Spleen (tissue), 11 donors: ENCODE measurements around the gene SYPL2. TPM values are rescaled to one million over a fixed set of nuclear protein-coding genes. Genes with fewer than 3 reads are reported as not detected.

Source experiments
- DNase-seq: peaks from one replicate; pipeline ENCODE4 v3.0.0-alpha.2; 2020
- H3K27ac ChIP-seq, 8 donors: fragments of 200-600 bp; sonication (generic) in 7 of 8; 1 replicate in 4 of 8; 2 replicates in 4 of 8; pipeline versions ENCODE4 v1.5.0 to v1.8.0; 2016 to 2021; ENCODE audit warnings: inconsistent platforms in 4 of 8, mild to moderate bottlenecking in 4 of 8, moderate library complexity in 1 of 8
- H3K27me3 ChIP-seq, 7 donors: fragments of 200-600 bp; sonication (generic) in 6 of 7; replicated peaks in 1 of 7; 1 replicate in 4 of 7; 2 replicates in 3 of 7; pipeline versions ENCODE4 v1.5.0 to v1.8.0; 2016 to 2021; ENCODE audit warnings: inconsistent platforms in 3 of 7, mild to moderate bottlenecking in 1 of 7
- H3K36me3 ChIP-seq, 6 donors: fragments of 200-600 bp; sonication (generic) in 5 of 6; 1 replicate in 4 of 6; 2 replicates in 2 of 6; pipeline versions ENCODE4 v1.5.0 to v1.8.0; 2016 to 2021; ENCODE audit warnings: inconsistent platforms in 2 of 6
- H3K4me1 ChIP-seq, 6 donors: fragments of 200-600 bp; sonication (generic) in 5 of 6; 1 replicate in 3 of 6; 2 replicates in 3 of 6; pipeline versions ENCODE4 v1.5.0 to v1.8.0; 2016 to 2021; ENCODE audit warnings: inconsistent platforms in 3 of 6
- H3K4me3 ChIP-seq, 8 donors: fragments of 200-600 bp; sonication (generic) in 7 of 8; 1 replicate in 4 of 8; 2 replicates in 4 of 8; pipeline versions ENCODE4 v1.5.0 to v1.8.0; 2016 to 2021; ENCODE audit warnings: inconsistent platforms in 4 of 8, mild to moderate bottlenecking in 4 of 8, moderate library complexity in 2 of 8
- H3K9me3 ChIP-seq, 8 donors: fragments of 200-600 bp; sonication (generic) in 7 of 8; 1 replicate in 4 of 8; 2 replicates in 4 of 8; pipeline versions ENCODE4 v1.5.0 to v1.8.0; 2016 to 2021; ENCODE audit warnings: inconsistent platforms in 4 of 8
- POLR2A ChIP-seq, 3 donors: fragments of 450-650 bp; IDR thresholded peaks; one replicate each; pipeline ENCODE4 v1.5.1; 2017; ENCODE audit warnings: antibody characterized with exemption in 3 of 3, mild to moderate bottlenecking in 1 of 3
- POLR2AphosphoS5 ChIP-seq, 3 donors: sonication (generic); formaldehyde crosslinking; IDR thresholded peaks; one replicate each; pipeline ENCODE4 v1.5.1; 2017; ENCODE audit warnings: antibody characterized with exemption in 3 of 3
- WGBS, 5 donors: extraction: QIAGEN DNeasy Blood & Tissue Kit in 3 of 5; methylation state at CpG; one replicate each; pipeline versions ENCODE4 v1.1.5 to v1.1.7; 2013 to 2018; 5-methylcytosine and 5-hydroxymethylcytosine counted together
- intact Hi-C: fragments of 100-400 bp; cut with DNase I; formaldehyde crosslinking; loops from one replicate; pipeline ENCODE4 v1.15.0; 2023; ENCODE audit warnings: low total_unique reads
- polyA plus RNA-seq, 3 donors: library from polyadenylated mRNA; stranded (reverse); fragments of 200-250 nt; gene quantifications; one replicate each; pipeline ENCODE4 v1.2.1, GENCODE V29; 2013
- total RNA-seq, 7 donors: library from RNA; depleted of rRNA in 3 of 7; stranded (reverse); fragments of >200 nt in 3 of 7; fragmentation: NEBNext Ultra II Directional in 4 of 7; extraction: Animal tissue kit (Norgen Biotek cat#: 25700) in 4 of 7; gene quantifications; one replicate each; pipeline versions ENCODE4 v1.1.0 to v1.2.1, GENCODE V29; 2016 to 2021
- TF ChIP-seq, protein P1 (sequence below), 11 experiments: fragments of 200-600 bp in 7 of 11; fragments of 450-650 bp in 4 of 11; sonication (generic) in 4 of 11; IDR thresholded peaks in 8 of 11; conservative IDR thresholded peaks in 3 of 11; 1 replicate in 7 of 11; 2 replicates in 4 of 11; pipeline versions ENCODE4 v1.4.0 to v1.8.0; 2016 to 2021; ENCODE audit warnings: antibody characterized with exemption in 11 of 11, inconsistent platforms in 4 of 11, mild to moderate bottlenecking in 1 of 11
- donor health status: healthy with polysubstance abuse.
- donor health status: DM: no; HTN: no; CAD: no; lungs with moderate emphysema.
- donor health status: DM: no; HTN: no; CAD: no.
- donor health status: Bipolar disorder and iron deficiency.
- donor health status: healthy.
- donor health status: DM: no; HTN: no; CAD: no.
- donor health status: DM: yes; HTN: yes; CAD: no.

SYPL2 gene
- total and polyA plus RNA-seq, 10 donors: 0.26 to 2.5 (median 0.97) TPM

- 79 to 94% (median 85%) methylated on average over 5 of the region's 5 CpGs for WGBS, 5 donors
- Histone ChIP-seq H3K9me3 (no peaks in the 10 kb centered on the region), H3K27ac (no peak overlapping the region), H3K4me3 (no peak overlapping the region), H3K36me3 (no peaks in the 10 kb centered on the region), H3K27me3 (peaks cover 0 to 12% (median 0%) of the 10 kb centered on the region in 7 donors), H3K4me1 (no peaks in the 10 kb centered on the region)
- DNase-seq: no peak
- intact Hi-C loops: no loop called here
- TF ChIP-seq, protein P1, sequence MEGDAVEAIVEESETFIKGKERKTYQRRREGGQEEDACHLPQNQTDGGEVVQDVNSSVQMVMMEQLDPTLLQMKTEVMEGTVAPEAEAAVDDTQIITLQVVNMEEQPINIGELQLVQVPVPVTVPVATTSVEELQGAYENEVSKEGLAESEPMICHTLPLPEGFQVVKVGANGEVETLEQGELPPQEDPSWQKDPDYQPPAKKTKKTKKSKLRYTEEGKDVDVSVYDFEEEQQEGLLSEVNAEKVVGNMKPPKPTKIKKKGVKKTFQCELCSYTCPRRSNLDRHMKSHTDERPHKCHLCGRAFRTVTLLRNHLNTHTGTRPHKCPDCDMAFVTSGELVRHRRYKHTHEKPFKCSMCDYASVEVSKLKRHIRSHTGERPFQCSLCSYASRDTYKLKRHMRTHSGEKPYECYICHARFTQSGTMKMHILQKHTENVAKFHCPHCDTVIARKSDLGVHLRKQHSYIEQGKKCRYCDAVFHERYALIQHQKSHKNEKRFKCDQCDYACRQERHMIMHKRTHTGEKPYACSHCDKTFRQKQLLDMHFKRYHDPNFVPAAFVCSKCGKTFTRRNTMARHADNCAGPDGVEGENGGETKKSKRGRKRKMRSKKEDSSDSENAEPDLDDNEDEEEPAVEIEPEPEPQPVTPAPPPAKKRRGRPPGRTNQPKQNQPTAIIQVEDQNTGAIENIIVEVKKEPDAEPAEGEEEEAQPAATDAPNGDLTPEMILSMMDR (IDR thresholded peaks at IDR 0.05 in 8 of 11, conservative IDR thresholded peaks at IDR 0.05 in 3 of 11): no peak
- TF ChIP-seq POLR2AphosphoS5 (IDR thresholded peaks at IDR 0.05) (no peak), POLR2A (IDR thresholded peaks at IDR 0.05) (no peak)
These were observed 51.0 kb downstream of the SYPL2 start for GRCh38 chr1:109517337-109517736.

GRCh38 chr1:109521002-109521951, 54.9 kb downstream of the SYPL2 start:
- intact Hi-C loops: no loop called here
- TF ChIP-seq POLR2A (IDR thresholded peaks at IDR 0.05) (no peak), POLR2AphosphoS5 (IDR thresholded peaks at IDR 0.05) (no peak)
- TF ChIP-seq, protein P1 (IDR thresholded peaks at IDR 0.05 in 8 of 11, conservative IDR thresholded peaks at IDR 0.05 in 3 of 11): no peak
- 77 to 82% (median 79%) methylated on average over 14 of the region's 14 CpGs for WGBS, 5 donors
- Histone ChIP-seq H3K27ac (no peak overlapping the region), H3K27me3 (peaks cover 0 to 12% (median 0%) of the 10 kb centered on the region in 7 donors), H3K4me1 (no peaks in the 10 kb centered on the region), H3K4me3 (no peak overlapping the region), H3K9me3 (no peaks in the 10 kb centered on the region), H3K36me3 (no peaks in the 10 kb centered on the region)
- no peak for DNase-seq

GRCh38 chr1:109522026-109522425, 55.7 kb downstream of the SYPL2 start:
- Histone ChIP-seq H3K4me3 (no peak overlapping the region), H3K27me3 (peaks cover 0 to 12% (median 0%) of the 10 kb centered on the region in 7 donors), H3K27ac (no peak overlapping the region), H3K36me3 (no peaks in the 10 kb centered on the region), H3K9me3 (no peaks in the 10 kb centered on the region), H3K4me1 (no peaks in the 10 kb centered on the region)
- no peak for TF ChIP-seq POLR2AphosphoS5 (IDR thresholded peaks at IDR 0.05)
- no peak for TF ChIP-seq POLR2A (IDR thresholded peaks at IDR 0.05)
- TF ChIP-seq, protein P1 (IDR thresholded peaks at IDR 0.05 in 8 of 11, conservative IDR thresholded peaks at IDR 0.05 in 3 of 11): no peak
- intact Hi-C loops: no loop called here
- 82 to 92% (median 88%) methylated on average over 7 of the region's 7 CpGs for WGBS, 5 donors
- DNase-seq: no peak

- WGBS, 5 donors: 88 to 97% (median 96%) methylated on average over 2 of the region's 2 CpGs
These were observed 57.4 kb downstream of the SYPL2 start for GRCh38 chr1:109523706-109524105.

More at GRCh38 chr1:109523706-109524105, 57.4 kb downstream of the SYPL2 start:
- Histone ChIP-seq H3K36me3 (no peaks in the 10 kb centered on the region), H3K27ac (no peak overlapping the region), H3K4me1 (peaks cover 0 to 5% (median 0%) of the 10 kb centered on the region in 6 donors), H3K27me3 (peaks cover 0 to 12% (median 0%) of the 10 kb centered on the region in 7 donors), H3K9me3 (no peaks in the 10 kb centered on the region), H3K4me3 (no peak overlapping the region)
- DNase-seq: no peak
- TF ChIP-seq, protein P1 (IDR thresholded peaks at IDR 0.05 in 8 of 11, conservative IDR thresholded peaks at IDR 0.05 in 3 of 11): no peak
- TF ChIP-seq POLR2AphosphoS5 (IDR thresholded peaks at IDR 0.05): no peak
- intact Hi-C loops: no loop called here
